Thyroid gland (tissue), 4 donors: ENCODE measurements around the gene BOK. TPM values are rescaled to one million over a fixed set of nuclear protein-coding genes. Genes with fewer than 3 reads are reported as not detected.
"Not testable (repeated sequence)": the region's sequence is repeated elsewhere in the genome, so short reads cannot be mapped to it uniquely, and the experiment has no call there.

Source experiments
- DNase-seq, 2 donors: peaks; one replicate each; pipeline ENCODE4 v3.0.0-alpha.2; 2019
- H3K27ac ChIP-seq, 3 donors: fragments of 200-600 bp; sonication (generic); 1 replicate in 2 of 3; 2 replicates in 1 of 3; pipeline ENCODE4 v1.5.1; 2016 to 2019; ENCODE audit warnings: mild to moderate bottlenecking in 1 of 3, moderate library complexity in 1 of 3
- H3K27me3 ChIP-seq: fragments of 200-600 bp; sonication (generic); one replicate; pipeline ENCODE4 v1.5.1; 2019
- H3K36me3 ChIP-seq, 2 donors: fragments of 200-600 bp; sonication (generic); one replicate each; pipeline ENCODE4 v1.5.1; 2016 to 2019
- H3K4me1 ChIP-seq, 2 donors: fragments of 200-600 bp; sonication (generic); one replicate each; pipeline ENCODE4 v1.5.1; 2017 to 2019
- H3K4me3 ChIP-seq, 3 donors: fragments of 200-600 bp; sonication (generic); replicated peaks in 1 of 3; 1 replicate in 2 of 3; 2 replicates in 1 of 3; pipeline ENCODE4 v1.5.1; 2016; ENCODE audit warnings: mild to moderate bottlenecking in 1 of 3
- H3K9me3 ChIP-seq: fragments of 200-600 bp; sonication (generic); one replicate; pipeline ENCODE4 v1.5.1; 2017
- POLR2A ChIP-seq, 2 donors: fragments of 450-650 bp; IDR thresholded peaks; one replicate each; pipeline ENCODE4 v1.6.1; 2017; ENCODE audit warnings: antibody characterized with exemption in 2 of 2, mild to moderate bottlenecking in 2 of 2, moderate library complexity in 1 of 2
- WGBS, 2 donors: methylation state at CpG; one replicate each; pipeline ENCODE4 v1.1.5; 2017; 5-methylcytosine and 5-hydroxymethylcytosine counted together
- intact Hi-C: fragments of 100-400 bp; cut with DNase I; formaldehyde crosslinking; loops from one replicate; pipeline ENCODE4 v1.15.1; 2023
- total RNA-seq, 4 donors: library from RNA; depleted of rRNA; stranded (reverse); fragments of >200 nt; gene quantifications; one replicate each; pipeline ENCODE4 v1.2.3, GENCODE V29; 2016
- TF ChIP-seq, protein P1 (sequence below), 6 experiments: fragments of 200-600 bp in 3 of 6; fragments of 450-650 bp in 3 of 6; sonication (generic) in 3 of 6; IDR thresholded peaks; one replicate each; pipeline ENCODE4 v1.5.1; 2016 to 2019; ENCODE audit warnings: antibody characterized with exemption in 6 of 6, mild to moderate bottlenecking in 2 of 6, inconsistent platforms in 1 of 6, moderate library complexity in 1 of 6

Gene BOK
- total RNA-seq, 4 donors from 2014 or later = 22.2 to 32.1 (median 27.0) TPM

DNA sequence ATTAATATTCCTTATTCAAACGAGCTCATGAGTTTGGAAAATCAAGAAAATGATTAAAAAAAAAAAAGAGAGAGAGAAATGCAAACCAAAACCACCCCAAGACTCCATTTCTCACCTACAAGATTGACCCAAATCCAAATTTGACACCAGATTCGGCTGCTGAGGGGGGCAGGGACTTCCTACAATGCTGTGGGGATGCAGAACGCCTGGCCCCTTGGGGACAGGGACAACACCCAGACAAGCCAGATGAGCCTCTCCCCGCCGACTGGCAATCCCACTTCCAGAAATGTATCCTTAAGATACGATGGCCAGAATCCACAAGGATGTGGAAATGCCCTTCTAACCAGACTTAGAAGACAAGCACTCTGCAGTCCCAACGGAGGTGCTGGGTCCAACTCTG, 20.7 kb downstream of the BOK start:
- H3K36me3 ChIP-seq = peaks cover 20 to 21% of the 10 kb centered on the region in 2 donors
- no peak overlapping the region for H3K4me3 ChIP-seq
- TF ChIP-seq, protein P1, sequence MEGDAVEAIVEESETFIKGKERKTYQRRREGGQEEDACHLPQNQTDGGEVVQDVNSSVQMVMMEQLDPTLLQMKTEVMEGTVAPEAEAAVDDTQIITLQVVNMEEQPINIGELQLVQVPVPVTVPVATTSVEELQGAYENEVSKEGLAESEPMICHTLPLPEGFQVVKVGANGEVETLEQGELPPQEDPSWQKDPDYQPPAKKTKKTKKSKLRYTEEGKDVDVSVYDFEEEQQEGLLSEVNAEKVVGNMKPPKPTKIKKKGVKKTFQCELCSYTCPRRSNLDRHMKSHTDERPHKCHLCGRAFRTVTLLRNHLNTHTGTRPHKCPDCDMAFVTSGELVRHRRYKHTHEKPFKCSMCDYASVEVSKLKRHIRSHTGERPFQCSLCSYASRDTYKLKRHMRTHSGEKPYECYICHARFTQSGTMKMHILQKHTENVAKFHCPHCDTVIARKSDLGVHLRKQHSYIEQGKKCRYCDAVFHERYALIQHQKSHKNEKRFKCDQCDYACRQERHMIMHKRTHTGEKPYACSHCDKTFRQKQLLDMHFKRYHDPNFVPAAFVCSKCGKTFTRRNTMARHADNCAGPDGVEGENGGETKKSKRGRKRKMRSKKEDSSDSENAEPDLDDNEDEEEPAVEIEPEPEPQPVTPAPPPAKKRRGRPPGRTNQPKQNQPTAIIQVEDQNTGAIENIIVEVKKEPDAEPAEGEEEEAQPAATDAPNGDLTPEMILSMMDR (IDR thresholded peaks at IDR 0.05) = no peak
- no peak for TF ChIP-seq POLR2A (IDR thresholded peaks at IDR 0.05)
- WGBS, 2 donors = 91 to 94% methylated on average over 7 of the region's 7 CpGs
- intact Hi-C loops = no loop called here
- H3K9me3 ChIP-seq = no peaks in the 10 kb centered on the region
- peaks cover 0 to 9% of the 10 kb centered on the region in 2 donors for H3K4me1 ChIP-seq
- H3K27me3 ChIP-seq = no peaks in the 10 kb centered on the region
- no peak for DNase-seq
- H3K27ac ChIP-seq = no peak overlapping the region

DNA sequence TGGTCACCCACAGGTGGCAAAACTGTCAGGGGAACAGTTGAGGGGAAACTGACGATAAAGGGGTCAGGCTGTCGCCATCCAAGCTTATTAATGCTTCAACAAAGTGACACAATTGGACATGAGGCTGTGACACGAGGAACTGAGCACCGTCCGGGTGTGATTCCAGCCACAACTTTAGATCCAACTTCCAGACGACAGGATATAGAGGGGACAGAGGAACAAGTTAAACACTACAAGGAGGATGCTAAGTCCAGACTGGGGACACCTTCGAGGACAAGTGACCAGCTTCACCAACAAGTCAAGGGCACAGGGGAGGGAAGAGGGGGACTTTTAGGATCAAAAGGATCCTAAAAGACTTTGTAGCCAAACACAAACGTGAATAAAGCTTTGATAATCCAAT, 23.8 kb downstream of the BOK start:
- 95 to 96% methylated on average over 8 of the region's 8 CpGs for whole genome bisulfite sequencing, 2 donors
- Histone ChIP-seq H3K27ac (no peak overlapping the region), H3K36me3 (peaks cover 22 to 26% of the 10 kb centered on the region in 2 donors), H3K27me3 (no peaks in the 10 kb centered on the region), H3K9me3 (peaks cover 11% of the 10 kb centered on the region), H3K4me3 (no peak overlapping the region), H3K4me1 (peaks cover 0 to 5% of the 10 kb centered on the region in 2 donors)
- no peak for DNase-seq
- intact Hi-C loops = no loop called here
- TF ChIP-seq, protein P1 (IDR thresholded peaks at IDR 0.05) = no peak
- TF ChIP-seq POLR2A (IDR thresholded peaks at IDR 0.05) = no peak

DNA sequence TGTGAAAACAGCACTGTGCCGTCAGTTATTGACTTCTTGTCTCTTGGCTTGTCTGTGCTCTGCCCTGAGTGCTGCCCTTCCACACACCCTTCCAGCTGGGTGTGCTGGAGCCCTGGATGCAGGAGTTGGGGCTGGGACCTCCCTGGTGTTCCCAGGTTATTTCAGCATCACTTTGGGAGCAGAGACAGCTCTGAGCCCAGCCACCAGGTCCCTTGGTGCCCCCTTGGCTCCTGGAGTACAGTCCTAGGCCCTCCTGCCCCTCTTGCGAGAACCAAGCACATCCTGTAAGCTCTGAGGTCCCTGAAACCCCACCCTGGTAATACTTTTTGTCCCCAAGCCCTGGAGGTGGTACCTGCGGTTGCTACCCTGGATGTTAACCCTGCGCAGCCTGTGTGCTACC, 24.3 kb downstream of the BOK start:
- Histone ChIP-seq H3K27ac (no peak overlapping the region), H3K4me3 (no peak overlapping the region), H3K27me3 (no peaks in the 10 kb centered on the region), H3K4me1 (peaks cover 0 to under 1% of the 10 kb centered on the region in 2 donors), H3K36me3 (peaks cover 22 to 26% of the 10 kb centered on the region in 2 donors), H3K9me3 (peaks cover 12% of the 10 kb centered on the region)
- TF ChIP-seq, protein P1 (IDR thresholded peaks at IDR 0.05) = no peak
- no peak for TF ChIP-seq POLR2A (IDR thresholded peaks at IDR 0.05)
- no peak for DNase-seq
- intact Hi-C loops = no loop called here
- 87 to 97% methylated on average over 4 of the region's 4 CpGs for WGBS, 2 donors

DNA sequence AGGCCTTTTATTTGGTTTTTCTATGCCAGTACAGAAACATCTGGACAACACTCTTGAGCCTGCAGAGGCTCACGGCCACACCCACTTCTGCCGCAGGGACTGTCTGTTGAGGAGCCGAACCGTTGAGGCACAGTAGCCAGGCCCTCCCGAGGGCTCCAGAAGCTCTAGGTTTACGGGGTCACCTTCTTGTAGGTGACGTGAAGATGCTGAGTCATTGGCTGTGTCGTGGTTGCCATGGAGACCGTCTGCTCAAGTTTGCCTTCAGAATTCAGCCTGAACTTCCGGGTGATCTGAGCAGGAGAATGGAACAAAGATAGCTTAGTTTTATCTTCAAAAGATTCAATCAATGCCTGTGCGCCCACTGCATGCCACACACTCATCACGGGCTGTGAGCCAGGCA, 25.9 kb downstream of the BOK start:
- intact Hi-C loops = no loop called here
- Histone ChIP-seq H3K36me3 (peaks cover 22 to 26% of the 10 kb centered on the region in 2 donors), H3K4me1 (no peaks in the 10 kb centered on the region), H3K9me3 (peaks cover 12% of the 10 kb centered on the region), H3K27me3 (no peaks in the 10 kb centered on the region), H3K4me3 (no peak overlapping the region), H3K27ac (no peak overlapping the region)
- TF ChIP-seq, protein P1 (IDR thresholded peaks at IDR 0.05) = no peak
- no peak for TF ChIP-seq POLR2A (IDR thresholded peaks at IDR 0.05)
- WGBS, 2 donors = 94 to 97% methylated on average over 10 to 12 of the region's 12 CpGs
- no peak for DNase-seq

DNA sequence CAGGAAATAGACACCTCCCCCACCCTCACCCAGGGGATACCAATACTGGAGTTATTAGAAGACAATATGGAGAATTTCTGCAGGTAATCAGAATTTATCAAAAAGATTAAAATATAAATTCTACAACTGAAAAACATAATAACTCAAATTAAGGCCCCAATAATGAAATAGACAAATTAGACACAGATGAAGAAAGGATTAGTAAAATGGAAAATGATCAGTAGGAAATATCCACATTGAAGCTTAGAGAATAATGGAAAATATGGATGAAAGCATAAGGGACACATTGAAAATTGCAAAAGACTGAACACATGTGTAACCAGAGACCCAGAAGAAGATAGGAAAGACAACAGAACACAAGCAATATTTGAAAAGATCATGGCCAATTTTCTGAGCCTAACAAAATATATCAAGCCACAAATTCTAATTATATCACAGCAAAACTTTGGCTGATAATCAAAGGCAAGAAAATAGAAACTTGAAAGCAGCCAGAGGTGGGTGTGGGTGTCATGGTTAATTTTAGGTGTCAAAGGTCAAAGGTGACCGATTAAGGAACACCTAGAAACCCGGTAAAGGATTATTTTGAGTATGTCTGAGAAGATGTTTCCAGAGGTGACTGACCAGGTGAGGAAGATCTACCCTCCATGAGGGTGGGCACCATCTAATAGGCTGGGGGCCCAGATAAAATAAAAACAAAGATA, 28.2 kb downstream of the BOK start:
- no peaks in the 10 kb centered on the region for H3K4me1 ChIP-seq
- no peak overlapping the region for H3K4me3 ChIP-seq
- 97 to 99% methylated on average over 2 of the region's 2 CpGs for WGBS, 2 donors
- H3K27ac ChIP-seq = no peak overlapping the region
- H3K9me3 ChIP-seq = peaks cover 12% of the 10 kb centered on the region
- intact Hi-C loops = no loop called here
- H3K27me3 ChIP-seq = no peaks in the 10 kb centered on the region
- DNase-seq = no peak
- H3K36me3 ChIP-seq = peaks cover 22 to 26% of the 10 kb centered on the region in 2 donors
- TF ChIP-seq, protein P1 (IDR thresholded peaks at IDR 0.05) = no peak
- no peak for TF ChIP-seq POLR2A (IDR thresholded peaks at IDR 0.05)

DNA sequence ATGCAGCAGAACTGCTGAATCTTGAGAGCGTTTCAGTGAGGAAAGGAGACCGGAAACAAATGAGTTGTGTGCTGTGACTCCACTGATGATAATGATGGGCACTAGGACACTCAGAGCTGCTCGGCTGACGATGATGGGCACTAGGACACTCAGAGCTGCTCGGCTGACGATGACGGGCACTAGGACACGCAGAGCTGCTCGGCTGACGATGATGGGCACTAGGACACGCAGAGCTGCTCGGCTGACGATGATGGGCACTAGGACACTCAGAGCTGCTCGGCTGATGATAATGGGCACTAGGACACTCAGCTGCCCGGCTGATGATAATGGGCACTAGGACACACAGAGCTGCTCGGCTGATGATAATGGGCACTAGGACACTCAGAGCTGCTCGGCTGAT, 31.3 kb downstream of the BOK start:
- H3K27ac ChIP-seq, H3K4me3 ChIP-seq, H3K27me3 ChIP-seq, H3K4me1 ChIP-seq, intact Hi-C loops, H3K36me3 ChIP-seq: not testable (repeated sequence)
- WGBS, 2 donors = 35 to 59% methylated on average over 15 to 17 of the region's 17 CpGs
- DNase-seq = peak; percentile 63 to 77
- peaks cover 12% of the 10 kb centered on the region for H3K9me3 ChIP-seq

DNA sequence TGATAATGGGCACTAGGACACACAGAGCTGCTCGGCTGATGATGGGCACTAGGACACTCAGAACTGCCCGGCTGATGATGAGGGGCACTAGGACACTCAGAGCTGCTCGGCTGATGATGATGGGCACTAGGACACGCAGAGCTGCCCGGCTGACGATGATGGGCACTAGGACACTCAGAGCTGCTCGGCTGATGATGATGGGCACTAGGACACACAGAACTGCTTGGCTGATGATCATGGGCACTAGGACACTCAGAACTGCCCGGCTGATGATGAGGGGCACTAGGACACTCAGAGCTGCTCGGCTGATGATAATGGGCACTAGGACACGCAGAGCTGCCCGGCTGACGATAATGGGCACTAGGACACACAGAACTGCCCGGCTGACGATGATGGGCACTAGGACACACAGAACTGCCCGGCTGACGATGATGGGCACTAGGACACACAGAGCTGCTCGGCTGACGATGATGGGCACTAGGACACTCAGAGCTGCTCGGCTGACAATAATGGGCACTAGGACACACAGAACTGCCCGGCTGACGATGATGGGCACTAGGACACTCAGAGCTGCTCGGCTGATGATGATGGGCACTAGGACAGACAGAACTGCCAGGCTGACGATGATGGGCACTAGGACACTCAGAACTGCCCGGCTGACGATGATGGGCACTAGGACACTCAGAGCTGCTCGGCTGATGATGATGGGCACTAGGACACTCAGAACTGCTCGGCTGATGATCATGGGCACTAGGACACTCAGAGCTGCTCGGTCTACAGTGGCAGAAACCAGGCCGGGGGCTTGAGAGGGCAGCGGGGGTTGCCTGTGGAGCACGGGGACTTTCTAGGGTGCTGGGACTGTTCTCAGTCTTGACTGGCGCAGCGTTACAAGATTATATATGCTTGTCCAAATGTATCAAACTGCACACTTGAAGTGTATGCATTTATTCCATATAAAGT, 32.2 kb downstream of the BOK start:
- peak; percentile 44 to 70 for DNase-seq
- peaks cover 12% of the 10 kb centered on the region for H3K9me3 ChIP-seq

More for the DNA sequence above, 32.2 kb downstream of the BOK start:
- H3K27ac ChIP-seq, H3K4me3 ChIP-seq, H3K4me1 ChIP-seq, intact Hi-C loops, H3K27me3 ChIP-seq: not testable (repeated sequence)
- WGBS, 2 donors = 37 to 55% methylated on average over 28 to 29 of the region's 33 CpGs
- peaks cover 0 to 10% of the 10 kb centered on the region in 2 donors for H3K36me3 ChIP-seq
